ENCODE data around the gene RIMS3.

- 0 out of 2 replicates have a peak, but pooled peaks have one; percentile 6 for TF ChIP-seq TAF1 (IDR thresholded peaks at IDR 0.05; ENCODE audit: borderline replicate concordance, low read depth, low read length)
- TF ChIP-seq POLR2A (IDR thresholded peaks at IDR 0.05; ENCODE audit: low read depth, low read length) = no peak; the same call in 1 of the 2 replicates
Observed at GRCh38 chr1:40692429-40692895, 27.0 kb upstream of the RIMS3 start.

All from GM12892 (cell line).